Measurements from ENCODE around the gene ADAM12.

DNA sequence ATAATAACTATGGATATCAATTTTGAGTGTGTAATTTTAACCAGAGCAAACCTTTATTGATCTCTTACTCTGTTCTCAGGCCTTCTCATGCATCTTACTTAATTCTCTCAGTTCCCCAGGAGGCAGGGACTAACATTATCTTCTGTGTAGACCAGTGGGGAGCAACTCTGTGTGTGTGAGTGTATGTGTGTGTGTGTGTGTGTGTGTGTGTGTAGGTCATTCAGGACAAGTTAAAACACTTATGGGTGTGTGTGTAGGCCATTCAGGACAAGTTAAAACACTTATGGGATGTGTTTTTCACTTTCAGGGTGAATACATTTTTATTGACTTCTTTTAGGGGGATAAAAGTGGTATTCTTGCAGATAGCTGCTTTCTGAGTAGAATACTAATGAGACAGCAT is 145.0 kb downstream of the ADAM12 start:
- TF ChIP-seq, protein P1, sequence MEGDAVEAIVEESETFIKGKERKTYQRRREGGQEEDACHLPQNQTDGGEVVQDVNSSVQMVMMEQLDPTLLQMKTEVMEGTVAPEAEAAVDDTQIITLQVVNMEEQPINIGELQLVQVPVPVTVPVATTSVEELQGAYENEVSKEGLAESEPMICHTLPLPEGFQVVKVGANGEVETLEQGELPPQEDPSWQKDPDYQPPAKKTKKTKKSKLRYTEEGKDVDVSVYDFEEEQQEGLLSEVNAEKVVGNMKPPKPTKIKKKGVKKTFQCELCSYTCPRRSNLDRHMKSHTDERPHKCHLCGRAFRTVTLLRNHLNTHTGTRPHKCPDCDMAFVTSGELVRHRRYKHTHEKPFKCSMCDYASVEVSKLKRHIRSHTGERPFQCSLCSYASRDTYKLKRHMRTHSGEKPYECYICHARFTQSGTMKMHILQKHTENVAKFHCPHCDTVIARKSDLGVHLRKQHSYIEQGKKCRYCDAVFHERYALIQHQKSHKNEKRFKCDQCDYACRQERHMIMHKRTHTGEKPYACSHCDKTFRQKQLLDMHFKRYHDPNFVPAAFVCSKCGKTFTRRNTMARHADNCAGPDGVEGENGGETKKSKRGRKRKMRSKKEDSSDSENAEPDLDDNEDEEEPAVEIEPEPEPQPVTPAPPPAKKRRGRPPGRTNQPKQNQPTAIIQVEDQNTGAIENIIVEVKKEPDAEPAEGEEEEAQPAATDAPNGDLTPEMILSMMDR (IDR thresholded peaks at IDR 0.05; ENCODE audit: low read length): no peak
- TF ChIP-seq EZH2phosphoT487 (IDR thresholded peaks at IDR 0.05; ENCODE audit: low read length) (no peak), EZH2 (optimal IDR thresholded peaks at IDR 0.05; ENCODE audit: low read depth, low read length) (no peak)
